NCI-H748 (cell line): ENCODE measurements around the gene ADAMTS16.

ENCODE experiments used
- DNase-seq: peaks from one replicate; lab custom pipeline; 2025; ENCODE audit not compliant: unreplicated experiment; lab: John Stamatoyannopoulos, UW

The ADAMTS16 gene

DNA sequence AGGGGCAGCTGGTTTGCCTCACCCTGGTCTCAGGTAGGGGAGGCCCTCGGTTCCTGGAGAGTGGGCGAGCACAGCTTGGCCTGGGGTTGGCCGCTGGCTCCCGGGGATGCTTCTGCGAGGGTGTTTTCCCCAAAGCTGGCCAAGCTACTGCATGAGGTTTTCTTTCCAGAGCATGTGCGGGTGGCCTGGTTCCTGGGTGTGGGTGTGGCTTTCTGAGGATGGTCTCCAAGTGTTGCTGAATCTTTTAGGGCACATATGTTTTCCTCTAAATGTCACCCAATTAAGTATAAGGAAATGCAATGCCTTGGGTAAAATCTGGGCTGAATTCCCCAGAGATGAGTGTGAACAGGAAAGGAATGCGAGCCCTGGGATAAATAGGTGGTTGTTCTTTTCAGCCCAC, 166.6 kb downstream of the ADAMTS16 start:
- DNase-seq = no peak

DNA sequence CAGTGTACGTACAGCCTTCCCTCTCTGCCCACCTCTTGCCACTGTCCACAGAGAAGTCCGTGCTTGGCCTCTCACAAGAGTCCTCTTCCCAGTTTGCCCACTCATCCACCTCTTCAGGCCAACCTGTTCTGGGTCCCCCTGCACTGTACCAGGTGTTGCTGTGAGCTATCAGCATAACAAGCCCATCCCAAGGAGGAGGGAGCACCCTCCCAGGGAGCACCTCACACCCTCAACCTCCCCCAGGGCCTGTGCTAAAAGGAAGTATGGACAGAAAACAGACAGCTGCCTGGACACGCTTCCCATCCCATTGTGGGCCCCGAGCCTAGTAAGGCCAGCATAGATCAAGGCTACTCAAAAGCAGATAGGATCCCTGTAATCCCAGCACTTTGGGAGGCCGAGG, 168.2 kb downstream of the ADAMTS16 start:
- DNase-seq = no peak

DNA sequence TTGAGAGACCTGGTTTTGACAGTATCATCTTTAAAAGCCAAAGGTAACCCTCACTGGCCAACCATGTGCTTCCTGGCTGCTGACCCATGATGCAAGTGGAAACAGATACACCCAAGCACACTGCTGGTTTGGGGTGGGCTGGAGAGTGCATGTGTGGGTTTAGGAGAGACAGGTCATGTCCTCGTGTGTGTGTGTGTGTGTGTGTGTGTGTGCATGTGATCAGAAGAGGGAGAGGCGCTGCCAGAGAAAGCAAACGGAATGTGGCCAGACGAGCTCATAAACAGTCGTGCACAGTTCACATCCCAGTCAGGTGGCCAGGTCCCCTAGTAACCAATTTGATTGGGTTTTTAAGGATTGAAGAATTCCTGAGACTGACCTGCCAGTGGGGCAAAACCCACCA, 169.5 kb downstream of the ADAMTS16 start:
- DNase-seq = no peak

DNA sequence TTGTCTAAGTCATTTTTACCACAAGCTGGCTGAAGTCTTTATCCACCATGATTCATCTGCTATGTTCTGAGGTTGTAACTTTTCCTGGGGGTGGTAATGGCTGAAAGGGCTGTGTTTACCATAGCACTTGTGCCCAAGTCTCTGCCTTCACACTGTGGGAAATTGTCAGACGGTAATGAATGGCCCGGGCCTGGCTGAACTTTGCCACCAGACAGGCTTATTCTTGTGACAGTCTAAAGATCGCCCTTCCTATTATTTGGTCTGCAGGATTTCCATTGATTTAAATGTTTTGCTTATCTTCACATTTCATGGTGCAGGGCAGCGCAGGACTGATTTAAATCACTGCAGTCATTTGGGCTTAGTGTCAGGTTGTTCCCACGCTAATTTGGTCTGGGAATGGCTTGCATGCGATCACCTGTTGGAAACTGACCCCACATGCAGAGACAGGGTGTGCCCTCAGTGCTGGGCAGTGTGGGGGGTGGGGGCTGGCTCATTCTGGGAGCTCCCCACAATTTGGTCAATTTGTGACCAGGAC, 173.0 kb downstream of the ADAMTS16 start:
- no peak for DNase-seq

DNA sequence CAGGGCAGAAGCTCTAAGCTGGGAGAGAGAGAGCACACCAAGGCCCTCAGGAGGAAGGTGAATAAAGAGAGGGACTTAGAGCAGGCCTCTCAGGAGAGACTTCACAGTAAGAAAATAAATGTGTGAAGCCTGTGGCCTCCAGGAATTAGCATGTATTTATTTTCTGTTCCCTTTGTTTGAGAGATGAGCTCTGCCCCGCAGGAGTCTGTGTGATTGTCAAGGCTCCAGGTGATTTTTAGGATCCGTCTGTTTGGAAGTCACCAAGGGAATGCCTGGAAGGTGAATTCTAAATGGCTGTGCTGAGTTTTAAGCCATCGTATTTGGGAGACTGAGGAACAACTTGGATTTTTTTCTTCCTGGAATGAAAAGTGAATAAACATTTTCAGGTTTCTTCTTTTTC, 174.0 kb downstream of the ADAMTS16 start:
- no peak for DNase-seq

DNA sequence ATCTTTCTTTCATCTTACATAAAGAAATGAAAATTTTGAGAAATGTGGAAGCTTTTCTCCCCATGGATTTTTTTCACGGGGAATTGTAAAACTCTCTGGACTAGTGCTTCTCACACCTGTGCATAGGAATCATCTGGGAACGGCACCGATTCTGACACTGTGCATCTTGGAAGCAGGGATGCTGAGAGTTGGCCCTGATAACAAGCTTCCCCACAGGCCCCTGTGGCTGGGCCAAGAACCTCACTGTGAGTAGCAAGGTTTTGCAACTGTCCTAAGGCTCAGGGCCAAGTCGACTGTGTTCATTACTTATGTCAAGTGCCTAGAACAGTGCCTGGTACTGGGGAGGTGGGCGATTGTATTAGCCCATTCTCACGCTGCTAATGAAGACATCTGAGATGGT, 174.5 kb downstream of the ADAMTS16 start:
- DNase-seq = no peak

DNA sequence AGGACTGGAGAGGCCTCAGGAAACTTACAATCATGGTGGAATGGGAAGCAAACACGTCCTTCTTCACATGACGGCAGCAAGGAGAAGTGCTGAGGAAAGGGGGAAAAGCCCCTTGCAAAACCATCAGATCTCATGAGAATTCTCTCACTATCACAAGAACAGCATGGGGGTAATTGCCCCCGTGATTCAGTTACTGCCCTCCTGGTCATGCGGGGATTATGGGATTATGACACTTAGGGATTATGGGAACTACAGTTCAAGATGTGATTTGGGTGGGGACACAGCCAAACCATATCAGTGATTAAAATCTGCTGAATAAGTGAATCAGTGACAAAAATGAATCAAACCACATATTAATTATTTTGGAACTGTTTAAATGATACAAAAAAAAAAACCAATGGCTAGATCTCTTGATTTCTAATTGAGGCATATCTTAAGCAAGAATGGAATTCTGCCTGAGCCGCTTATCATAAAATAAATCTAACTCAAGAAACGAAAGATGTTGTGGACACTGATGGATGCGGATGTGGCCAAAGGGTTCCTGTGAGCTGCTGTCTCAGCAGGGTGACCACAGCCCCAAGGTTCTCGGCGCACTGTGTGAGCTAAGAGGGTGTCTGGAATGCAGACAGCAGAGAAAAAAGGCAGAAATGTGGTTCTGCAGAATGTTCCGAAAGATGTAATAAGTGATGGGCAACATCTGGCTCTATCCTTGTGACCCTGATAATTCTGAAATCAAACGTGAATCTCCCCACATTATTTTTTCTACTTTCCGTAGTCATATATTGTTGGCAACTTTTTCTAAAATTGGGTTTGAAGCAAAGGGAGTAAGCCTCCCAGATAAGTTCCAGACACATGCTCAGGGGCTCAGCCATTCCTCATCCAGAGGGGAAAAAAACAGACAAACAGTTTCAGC, 175.2 kb downstream of the ADAMTS16 start:
- DNase-seq = no peak

DNA sequence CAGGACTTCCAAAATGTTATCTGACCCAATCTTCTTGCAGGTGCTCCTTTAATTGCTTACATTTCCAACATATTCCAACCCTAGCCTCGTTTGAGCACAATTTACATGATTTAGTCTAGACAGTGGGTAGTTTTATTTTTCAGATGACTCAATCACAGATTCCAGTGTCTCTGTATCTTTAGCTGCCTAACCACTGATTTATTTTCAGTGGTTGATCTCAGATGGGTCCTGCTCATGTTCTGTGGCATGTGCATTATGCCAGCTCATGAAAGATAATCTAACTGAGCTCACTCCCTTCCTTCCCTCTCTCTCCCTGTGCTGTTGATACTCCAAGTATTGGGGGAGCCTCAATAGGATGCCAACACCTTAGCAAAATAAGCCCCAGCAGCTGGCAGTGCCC, 176.2 kb downstream of the ADAMTS16 start:
- no peak for DNase-seq

DNA sequence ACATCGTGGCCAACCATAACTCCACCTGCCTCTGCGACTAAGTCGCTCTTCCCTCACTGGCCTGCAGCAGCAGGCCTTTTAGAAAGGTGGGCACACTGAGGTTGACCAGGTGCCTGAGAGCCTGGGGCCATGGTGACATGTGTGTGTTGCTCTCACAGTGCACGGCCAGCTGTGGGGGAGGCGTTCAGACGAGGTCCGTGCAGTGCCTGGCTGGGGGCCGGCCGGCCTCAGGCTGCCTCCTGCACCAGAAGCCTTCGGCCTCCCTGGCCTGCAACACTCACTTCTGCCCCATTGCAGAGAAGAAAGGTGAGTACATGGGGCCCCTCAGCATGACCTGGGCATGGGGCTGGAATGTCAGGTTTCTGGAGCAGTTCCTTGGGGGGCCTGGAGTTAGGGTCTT, 177.8 kb downstream of the ADAMTS16 start:
- DNase-seq = no peak

DNA sequence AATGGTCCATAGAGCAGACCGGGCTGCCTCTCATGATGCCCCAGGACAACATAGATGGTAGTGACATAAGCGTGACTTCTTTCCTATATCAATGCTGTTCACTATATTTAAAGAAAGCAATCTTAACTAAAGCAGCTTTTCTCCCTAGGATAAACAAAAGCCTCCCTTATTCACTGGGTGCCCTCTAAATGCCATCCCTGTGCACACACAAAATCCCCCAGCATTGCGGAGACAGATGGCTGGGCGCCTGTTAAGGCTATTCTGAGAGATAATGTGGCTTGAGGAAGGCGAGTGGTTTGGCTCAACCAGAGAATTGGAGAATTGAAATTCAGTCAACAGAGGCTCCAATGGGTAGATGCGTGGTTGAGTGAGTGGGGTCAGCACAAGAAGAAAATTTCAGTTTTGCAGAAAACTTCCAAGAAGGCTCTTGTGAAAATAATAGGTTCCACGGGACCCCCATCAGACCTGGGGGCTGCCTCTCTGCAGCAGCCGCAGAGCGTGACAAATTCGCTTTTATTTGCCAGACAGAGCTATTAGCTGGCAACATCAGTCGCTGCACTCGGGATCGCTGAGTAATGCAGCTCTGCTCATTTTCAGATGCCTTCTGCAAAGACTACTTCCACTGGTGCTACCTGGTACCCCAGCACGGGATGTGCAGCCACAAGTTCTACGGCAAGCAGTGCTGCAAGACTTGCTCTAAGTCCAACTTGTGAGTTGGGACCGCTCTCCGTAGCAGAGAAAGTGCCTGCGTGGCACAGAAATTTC, 178.5 kb downstream of the ADAMTS16 start:
- DNase-seq = no peak

DNA sequence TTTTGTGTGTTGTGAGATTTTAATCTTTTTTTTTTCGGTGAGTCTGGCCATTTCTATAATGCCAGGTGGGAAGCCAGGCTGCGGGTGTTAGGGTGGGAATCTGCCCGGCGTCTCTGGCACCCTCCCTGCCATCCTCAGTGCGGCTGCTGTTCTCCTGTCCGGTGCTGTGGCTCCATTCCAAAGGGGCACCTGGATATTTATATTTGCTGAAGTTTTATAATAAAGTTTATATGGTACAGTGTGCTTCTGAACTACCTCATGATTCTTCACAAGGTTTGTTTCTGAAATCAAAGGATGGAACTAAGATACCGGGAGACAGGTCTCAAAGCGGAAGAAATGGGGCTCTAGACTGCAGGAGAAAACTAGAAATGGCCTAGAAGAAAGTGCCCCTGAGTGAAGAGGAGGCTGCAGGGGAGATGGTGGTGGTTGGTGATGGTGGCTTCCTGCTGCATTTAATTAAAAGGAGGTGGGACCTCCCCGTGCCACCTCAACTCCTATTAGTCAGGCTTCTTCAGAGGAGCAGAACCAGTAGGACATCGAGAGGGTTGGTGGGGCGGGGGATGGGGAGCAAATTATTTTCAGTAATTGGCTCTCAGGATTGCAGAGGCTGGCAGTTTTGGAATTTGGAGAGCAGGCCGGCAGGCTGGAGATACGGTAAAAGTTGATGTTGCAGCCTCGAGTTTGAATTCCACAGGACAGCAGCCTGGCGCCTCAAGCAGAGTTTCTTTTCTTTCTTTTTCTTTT, 180.1 kb downstream of the ADAMTS16 start:
- no peak for DNase-seq

DNA sequence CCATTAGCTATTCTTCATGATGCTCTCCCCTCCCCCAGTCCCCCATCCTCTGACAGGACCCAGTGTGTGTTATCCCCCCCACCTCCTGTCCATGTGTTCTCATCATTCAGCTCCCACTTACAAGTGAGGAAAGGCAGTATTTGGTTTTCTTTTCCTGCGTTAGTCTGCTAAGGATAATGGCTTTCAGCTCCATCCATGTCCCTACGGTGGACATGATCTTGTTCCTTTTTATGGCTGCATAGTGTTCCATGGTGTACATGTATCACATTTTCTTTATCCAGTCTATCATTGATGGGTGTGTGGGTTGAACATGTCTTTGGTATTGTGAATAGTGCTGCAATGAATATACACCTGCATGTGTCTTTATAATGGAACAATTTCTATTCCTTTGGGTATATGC, 181.0 kb downstream of the ADAMTS16 start:
- no peak for DNase-seq

DNA sequence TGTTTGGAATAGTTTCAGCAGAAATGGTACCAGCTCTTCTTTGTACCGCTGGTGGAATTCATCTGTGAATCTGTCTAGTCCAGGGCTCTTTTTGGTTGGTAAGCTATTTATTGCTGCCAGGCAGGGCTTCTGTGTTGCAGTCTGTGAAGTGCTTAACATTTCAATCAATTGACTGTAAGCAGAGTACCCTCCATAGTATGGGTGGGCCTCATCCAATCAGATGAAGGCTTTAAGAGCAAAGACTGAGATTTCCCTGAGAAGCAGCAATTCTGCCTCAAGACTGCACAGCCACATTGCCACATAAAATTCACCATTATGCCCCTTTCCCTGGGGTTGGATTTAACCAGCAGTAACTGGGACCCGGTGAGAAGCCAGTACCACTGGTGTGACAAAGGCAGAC, 183.4 kb downstream of the ADAMTS16 start:
- no peak for DNase-seq

DNA sequence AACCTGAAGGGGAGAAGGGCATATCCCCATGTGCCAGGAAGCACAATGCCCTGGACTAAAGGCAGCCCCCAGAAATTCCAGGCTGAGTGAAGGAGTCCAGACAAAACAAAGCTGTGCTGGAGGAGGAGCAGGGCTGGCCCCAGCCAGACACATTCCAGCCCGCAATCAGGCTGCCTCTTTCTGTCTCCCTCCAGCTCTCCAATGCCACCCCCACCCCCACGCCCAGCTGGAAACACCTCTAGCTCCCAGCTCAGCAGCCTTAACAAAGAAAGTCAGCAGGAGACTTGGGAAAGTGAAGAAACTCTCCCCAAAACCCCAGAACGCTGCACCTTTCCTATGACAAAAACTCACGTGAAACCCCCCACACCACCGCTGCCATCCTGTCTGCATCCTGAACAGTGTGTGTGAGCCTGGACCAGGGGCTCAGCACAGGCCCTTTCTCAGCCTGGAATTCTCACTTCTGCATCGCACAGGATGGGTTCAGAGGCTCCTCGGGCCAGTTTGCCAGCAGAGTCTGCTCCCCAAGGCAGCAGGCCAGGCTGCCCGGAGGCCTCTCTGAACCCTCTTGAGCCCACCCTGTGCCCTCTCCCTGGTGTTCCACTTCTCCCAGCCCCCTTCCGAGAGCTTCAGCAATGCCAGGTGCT, 186.1 kb downstream of the ADAMTS16 start:
- no peak for DNase-seq

DNA sequence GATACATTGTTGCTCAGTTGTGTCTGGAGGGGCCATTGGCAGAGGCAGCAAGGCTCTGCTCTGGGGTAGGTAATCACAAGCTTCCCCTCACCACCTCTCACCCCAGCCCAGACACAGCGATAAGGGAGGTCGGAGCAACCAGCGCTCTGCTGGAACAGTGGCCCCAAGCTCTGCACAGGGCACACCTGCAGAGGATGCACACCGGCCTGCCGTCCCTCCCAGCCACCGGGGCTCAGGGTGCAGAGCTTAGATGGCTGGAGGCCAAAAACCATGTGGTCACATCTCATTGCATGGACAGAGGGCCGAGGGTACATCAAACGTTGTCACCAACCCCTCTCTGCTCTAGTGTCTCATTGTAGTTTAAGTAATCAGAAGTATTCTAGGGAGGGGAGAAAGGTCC, 187.0 kb downstream of the ADAMTS16 start:
- no peak for DNase-seq

DNA sequence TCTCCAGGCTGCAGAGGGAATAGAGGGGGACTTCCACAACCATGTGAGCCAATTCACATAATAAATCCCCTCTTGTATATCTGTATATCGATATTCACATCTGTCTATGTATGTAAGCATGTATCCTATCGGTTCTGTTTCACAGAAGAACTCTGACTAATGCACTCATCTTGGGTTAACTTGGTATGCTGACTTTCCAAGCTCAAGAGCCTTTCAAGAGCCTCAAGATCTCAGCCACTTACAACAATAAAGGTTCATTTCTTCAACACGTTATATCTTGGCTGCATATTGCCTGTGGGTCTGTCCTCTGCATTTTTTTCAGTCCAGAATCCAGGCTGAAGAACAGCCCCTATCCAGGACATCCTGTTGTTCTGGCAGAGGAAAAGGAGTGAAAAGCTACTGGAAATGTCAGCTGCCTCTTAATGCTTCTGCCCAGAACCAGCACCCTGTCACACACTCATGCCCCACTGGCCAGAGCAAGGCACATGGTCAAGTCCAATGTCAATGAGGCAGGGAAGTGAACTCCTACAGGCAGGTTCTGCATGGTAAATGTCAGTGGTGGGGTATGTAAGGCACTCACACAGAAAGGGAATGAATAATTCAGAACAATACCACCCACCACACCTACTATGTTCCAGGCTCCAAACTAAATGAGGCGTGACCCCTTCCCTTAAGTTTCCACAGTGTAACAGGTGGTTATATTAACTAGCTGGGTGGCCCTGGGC, 190.8 kb downstream of the ADAMTS16 start:
- DNase-seq = no peak

DNA sequence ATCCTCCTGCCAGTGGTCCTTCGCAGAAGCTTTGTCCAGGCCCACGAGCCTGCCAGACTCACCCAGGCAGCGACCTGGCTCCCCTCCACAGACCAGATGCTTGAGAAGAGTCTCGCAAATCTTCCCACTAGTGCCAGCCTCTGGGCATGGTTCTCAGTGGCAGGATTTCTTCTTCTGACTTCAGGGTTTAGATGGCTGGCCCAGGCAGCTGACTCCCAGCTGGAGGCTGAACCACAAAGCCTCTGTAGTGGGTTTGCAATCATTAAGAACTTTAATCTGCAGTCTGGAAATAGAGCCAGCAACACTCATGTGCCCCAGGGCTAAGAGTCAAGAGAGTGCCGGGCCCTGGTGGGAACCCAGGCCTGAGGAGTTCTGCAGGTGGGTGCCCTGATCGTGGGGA, 191.7 kb downstream of the ADAMTS16 start:
- DNase-seq = no peak

DNA sequence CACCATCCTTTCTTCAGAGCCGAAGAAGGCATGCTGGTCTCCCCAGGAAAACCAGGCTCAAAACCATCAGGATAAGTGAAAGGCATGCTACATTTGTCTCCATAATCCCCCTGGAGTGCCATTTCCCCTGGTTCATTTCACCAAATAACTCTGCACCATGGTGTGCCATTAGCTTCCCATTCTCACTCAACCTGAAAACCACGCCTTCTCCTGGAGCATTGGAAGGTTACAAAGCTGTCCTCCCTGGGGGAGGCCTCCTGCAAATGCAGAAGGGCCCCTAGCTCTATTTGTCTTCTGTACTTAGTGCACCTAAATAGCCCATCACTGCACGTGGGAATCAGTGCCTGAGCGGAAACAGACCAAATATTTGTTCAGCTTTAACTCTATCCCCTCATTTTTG, 192.2 kb downstream of the ADAMTS16 start:
- peak; percentile 91 for DNase-seq

DNA sequence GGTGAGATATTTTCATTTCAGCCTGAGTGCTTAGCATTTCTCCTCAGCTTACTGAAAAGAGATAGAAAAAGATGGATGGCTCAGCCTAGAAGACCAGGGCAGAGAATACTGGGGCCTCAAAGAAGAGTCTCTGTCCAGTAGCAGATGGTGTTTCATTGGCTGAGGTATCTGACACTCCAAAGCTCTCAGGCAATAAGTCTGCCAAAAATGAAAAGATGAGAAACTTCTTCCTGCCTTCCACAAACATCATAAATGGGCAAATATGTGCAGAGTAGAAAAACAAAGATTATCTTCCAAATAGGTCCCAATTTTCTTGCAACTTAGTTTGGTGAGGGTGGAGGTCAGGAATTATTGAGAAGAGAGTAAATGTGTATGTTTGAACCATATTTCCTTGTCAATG, 195.0 kb downstream of the ADAMTS16 start:
- no peak for DNase-seq

DNA sequence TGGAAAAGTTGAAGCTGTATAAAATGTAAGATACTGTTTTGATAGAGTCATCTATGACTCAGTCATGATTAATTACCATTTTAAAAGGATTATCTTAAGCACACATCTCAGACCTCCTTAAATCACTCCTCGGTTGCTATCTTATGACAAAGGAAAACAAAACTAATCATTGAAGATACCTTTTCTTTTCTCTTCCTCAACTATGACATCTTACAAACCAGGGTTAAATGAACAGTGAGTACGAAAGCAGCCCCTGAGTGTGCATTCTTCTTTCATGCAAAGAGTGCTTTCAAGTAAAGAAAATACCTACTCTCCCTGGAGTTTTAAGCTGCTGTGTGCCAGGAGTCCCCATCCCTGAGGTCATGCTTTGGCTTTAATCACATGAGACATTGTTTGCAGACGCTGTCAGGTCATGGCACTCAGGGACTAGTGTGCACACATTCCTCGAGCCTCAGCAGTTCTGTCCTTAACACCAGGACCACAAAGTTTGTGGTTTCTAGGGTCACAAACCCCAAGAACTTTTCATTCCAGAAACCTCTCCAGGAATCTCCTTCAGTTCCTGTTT, 195.7 kb downstream of the ADAMTS16 start:
- no peak for DNase-seq
